GM19043 (cell line): ENCODE measurements around the gene KRTAP6-2.

Experiments
- ATAC-seq: cut with Tn5 transposase; IDR thresholded peaks from one replicate; pipeline ENCODE4 v1.9.1; 2021; ENCODE audit warnings: low read depth; ENCODE audit not compliant: unreplicated experiment

Gene KRTAP6-2

GRCh38 chr21:30598802-30599201, at the start of gene KRTAP6-2:
KRTAP6-2 (minus strand) TSS chr21:30598902; CDS start chr21:30598874, 28 bp downstream.
- no peak for ATAC-seq

DNA sequence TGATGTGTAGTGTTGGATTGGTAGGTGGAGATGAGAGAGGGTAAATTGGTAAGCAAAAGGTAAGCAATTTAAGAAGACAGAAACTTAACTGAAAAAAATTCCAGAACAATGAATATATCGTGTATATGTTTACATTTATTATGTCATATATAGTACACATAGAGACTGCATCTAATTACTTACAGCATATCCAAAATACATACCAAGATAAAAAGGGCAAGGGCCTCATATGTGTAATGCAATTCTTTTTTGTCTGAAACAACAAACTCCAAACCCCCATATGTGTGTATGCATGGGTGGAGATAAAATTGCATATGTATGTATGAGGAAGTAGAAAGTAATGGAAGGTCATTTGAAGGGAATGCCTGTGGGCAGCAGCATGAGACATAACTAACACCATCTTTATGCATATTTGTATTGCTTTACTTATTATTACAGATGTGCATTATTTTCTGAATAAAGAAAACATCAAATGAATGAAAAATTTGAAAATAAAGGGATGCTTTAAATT, 48.3 kb upstream of the KRTAP6-2 start:
- no peak for ATAC-seq

- no peak for ATAC-seq
Observed at GRCh38 chr21:30642564-30642963, 43.9 kb upstream of the KRTAP6-2 start, which contains the start of gene KRTAP20-3. KRTAP20-3 (plus strand) TSS chr21:30642864.

- ATAC-seq: no peak
Observed at GRCh38 chr21:30638686-30639085, 40.0 kb upstream of the KRTAP6-2 start.

- no peak for ATAC-seq
Observed at GRCh38 chr21:30634906-30635305, 36.2 kb upstream of the KRTAP6-2 start, which contains the start of gene KRTAP20-2. KRTAP20-2 (plus strand) TSS chr21:30635206; CDS start chr21:30635264, 58 bp downstream.

DNA sequence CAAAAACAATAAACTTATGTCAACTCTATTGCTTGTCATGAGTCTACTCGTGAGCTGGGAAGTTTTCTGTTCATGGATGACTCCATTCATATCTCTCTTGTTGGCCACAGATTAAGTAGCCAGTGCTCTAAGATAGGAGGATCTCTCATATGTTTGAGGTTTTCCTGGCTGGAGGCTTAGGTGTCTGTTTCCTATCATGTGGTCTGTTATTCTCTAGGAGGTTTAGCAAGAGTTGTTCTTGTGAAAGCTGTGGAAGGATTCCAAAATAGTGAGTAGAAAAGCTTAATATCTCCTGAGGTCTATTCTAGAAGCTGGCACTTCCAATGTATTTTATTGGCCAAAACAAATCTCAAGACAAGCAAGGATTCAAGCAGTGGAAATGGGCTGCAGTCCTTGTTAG, 30.5 kb upstream of the KRTAP6-2 start:
- no peak for ATAC-seq

DNA sequence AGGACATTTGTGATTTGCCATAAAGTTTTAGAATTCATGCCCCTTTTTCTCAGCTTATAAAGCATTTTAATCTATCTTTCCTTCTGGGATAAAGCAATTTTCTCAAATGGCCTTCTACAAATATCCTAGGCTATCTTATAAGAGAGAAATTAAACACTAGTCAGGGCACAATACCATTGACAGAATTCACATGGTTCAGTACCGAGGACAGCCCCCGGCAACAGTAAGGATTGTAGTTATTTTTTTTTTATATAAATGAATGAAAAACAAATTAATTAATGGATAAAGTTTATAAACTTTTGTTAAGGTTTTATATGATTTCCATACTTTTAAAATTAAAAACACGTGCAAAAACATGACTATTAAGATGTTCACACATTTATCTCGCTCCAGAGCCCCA, 29.4 kb upstream of the KRTAP6-2 start:
- ATAC-seq: no peak

DNA sequence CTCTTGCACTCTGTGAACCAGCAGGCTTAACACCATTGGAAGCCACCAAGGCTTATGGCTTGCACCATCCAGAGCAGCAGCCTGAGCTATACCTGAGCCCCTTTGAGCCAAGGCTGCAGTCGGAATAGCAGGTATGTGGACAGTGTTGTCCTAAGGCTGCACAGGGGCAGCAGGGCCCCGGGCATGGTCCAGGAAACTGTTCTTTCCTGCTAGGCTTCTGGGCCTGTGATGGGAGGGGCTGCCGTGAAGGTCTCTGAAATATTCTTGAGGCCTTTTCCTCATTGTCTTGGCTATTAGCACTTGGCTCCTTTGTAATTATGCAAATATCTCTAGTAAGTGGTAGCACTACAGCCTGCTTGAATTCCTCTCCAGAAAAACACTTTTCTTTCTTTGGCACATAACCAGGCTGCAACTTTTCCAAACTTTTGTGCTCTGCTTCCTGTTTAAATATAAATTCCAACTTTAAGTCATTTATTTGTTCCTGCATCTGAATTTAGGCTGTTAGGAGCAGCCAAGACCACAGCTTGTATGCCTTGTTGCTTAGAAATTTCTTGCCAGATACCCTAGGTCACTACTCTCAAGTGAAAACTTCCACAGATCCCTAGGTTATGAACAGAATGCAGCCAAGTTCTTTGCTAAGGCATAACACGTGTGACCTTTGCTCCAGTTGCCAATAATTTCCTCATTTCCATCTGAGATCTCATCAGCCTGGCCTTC, 26.9 kb upstream of the KRTAP6-2 start:
- no peak for ATAC-seq

GRCh38 chr21:30623362-30623761, 24.7 kb upstream of the KRTAP6-2 start:
- ATAC-seq: no peak

DNA sequence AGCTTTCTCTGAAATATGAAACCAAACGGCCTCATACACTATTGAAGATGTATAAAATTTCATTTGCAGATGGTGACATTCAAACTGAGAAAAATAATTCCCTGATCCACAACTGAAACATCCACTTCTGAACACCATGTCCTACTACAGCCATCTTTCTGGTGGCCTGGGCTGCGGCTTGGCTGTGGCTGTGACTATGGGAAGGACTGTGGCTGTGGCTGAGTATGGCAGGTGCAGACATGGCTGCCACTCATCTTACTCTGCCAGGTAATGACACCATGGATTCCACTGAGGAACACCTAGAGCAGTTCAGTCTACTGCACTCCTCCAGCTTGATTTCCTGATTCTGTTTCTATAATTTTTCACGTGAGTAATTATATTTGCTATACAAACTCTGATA, 21.8 kb upstream of the KRTAP6-2 start, which contains the start of gene KRTAP20-4:
KRTAP20-4 (plus strand) TSS at position 106 of the 400 bp plus-strand sequence.
- no peak for ATAC-seq

DNA sequence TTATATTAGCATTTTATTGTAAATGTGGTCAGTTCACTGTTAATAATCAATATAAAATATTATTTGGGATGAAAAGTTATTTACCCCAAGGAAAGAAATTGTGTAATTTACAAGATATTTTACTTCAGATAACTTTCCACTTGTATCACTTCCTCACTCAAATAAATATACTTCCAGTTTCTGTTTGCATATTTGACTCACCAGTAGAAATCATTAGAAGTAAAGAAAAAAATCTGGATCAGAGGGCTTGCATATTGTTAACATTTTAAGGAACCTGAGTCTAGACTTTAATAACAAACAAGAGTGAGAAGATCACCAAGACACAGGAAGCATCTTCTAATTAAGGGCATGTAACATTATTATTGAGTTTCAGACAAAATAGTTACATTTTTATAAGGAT, 21.4 kb upstream of the KRTAP6-2 start:
- ATAC-seq: no peak

- ATAC-seq: no peak
Observed at GRCh38 chr21:30616125-30616524, 17.4 kb upstream of the KRTAP6-2 start, which contains the start of gene KRTAP20-1. KRTAP20-1 (plus strand) TSS chr21:30616425; CDS start chr21:30616455, 30 bp downstream.

- ATAC-seq: no peak
Observed at GRCh38 chr21:30615199-30615598, 16.5 kb upstream of the KRTAP6-2 start.

DNA sequence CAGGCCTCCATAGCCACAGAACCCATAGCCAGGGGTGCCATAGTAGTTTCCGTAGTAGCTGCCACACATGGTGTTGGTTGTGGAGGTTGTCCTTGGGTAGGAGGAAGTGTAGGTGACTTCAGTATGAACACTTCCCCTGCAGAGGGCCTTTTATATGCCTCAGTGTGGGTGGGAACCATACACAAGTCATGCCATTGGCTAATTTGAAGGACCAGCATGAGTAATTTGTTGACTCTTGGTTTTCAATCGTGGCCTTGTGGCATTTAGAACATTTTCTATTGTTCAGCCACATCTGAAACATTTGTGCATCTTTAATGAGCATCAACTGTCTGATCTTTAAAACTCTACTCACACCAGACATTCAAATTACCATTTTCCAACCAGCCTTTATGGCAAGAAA, 15.1 kb upstream of the KRTAP6-2 start, which contains the start of gene KRTAP6-1:
KRTAP6-1 (minus strand) TSS at position 95 of the 400 bp plus-strand sequence; CDS start at position 69, 26 bp downstream.
- ATAC-seq: no peak

DNA sequence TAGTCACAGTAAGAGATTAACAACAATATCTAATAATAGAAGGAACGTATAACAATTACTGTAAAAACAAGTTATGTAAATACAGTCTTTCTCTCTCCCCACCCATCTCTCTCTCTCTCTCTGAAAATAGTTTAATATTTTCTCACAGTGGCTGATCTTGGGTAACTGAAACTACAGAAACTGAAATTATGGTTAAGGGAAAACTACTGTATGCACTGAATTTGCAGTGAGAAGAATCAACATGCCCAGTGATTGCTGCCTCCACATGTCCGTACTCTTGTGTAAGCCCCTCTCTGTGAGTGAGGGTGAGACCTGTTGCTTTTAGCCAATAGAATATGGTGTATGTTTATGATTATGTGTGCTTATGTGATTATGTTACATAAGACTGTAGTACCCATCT, 13.4 kb upstream of the KRTAP6-2 start:
- ATAC-seq: no peak

DNA sequence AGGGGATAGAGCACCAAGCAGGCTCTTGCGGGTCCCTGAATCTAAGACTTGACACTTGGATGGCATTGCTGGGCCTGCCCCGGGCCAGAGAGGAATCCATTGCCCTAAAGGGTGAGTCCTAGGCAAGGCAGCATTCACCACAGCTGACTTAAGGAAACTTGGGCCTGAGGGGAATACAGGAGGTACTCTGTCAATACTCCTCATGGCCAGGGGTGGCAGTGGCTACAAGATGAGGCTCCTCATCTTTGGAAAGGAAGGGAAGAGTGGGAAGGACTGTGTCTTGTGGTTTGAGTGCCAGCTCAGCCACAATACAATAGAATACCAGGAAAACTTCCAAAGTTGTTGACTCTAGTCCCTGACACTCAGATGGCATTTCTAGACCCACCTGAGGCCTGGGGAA, 7.3 kb upstream of the KRTAP6-2 start:
- ATAC-seq: no peak

DNA sequence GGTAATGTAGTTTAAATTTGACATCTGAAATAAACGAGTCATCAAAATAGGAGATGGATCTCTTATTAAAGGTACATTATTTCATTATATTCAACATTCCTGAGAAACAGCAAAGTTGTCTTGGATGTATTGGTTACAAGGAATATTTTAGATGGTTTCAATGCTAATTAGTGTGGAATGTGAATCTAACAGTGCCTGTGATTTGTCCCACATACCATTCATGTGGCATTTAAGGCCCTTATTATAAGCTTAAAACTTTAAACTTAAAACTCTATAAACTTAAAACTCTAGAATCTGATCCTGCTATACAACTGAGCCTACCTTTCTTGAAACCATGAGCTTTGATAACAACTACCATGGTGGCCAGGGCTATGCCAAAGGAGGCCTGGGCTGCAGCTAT, 2.1 kb upstream of the KRTAP6-2 start, which contains the start of gene KRTAP22-1:
KRTAP22-1 (plus strand) TSS at position 301 of the 400 bp plus-strand sequence.
- no peak for ATAC-seq

DNA sequence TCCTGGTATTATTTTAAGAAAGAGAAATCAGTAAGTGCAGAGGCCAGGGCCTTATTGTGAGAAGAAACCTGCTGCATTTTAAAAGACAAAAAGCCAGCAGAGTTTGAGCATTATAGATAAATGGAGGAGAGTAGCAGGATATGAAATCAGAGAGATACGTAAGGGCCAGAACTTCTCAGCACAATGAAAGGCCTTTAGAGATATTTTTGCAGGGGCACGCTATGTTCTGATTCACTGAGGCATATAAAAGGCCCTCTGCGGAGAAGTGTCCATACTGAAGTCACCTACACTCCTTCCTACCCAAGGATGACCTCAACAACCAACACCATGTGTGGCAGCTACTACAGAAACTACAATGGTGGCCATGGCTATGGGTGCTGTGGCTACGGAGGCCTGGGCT, 6.6 kb downstream of the KRTAP6-2 start, which contains the start of gene KRTAP6-3:
KRTAP6-3 (plus strand) TSS at position 301 of the 400 bp plus-strand sequence; CDS start at position 307, 6 bp downstream.
- ATAC-seq: no peak

GRCh38 chr21:30590297-30590696, 8.4 kb downstream of the KRTAP6-2 start, which contains the start of gene KRTAP22-2:
KRTAP22-2 (minus strand) TSS chr21:30590397.
- ATAC-seq: no peak

DNA sequence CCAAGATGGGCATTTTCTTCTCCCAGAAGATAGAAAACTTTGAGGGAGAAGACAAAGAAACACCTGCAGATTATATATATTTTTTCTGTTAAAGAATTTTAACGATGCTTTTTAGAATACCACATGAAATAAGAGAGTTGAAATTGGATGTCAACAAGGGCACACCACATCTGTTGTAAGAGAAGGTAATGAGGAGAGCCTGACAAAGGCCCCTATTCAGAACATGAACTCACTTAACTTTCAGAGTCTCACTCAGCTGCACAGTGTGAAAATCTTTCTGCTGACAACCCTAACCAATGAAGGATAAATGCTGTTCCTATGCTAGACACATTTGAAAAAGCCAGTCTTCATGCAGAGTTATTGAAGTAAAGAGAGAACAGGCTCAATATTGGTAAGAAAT, 15.8 kb downstream of the KRTAP6-2 start:
- ATAC-seq: no peak

GRCh38 chr21:30580132-30580531, 18.6 kb downstream of the KRTAP6-2 start:
- ATAC-seq: no peak

GRCh38 chr21:30579346-30579745, 19.4 kb downstream of the KRTAP6-2 start:
- ATAC-seq: no peak
